Sigmoid colon (tissue), 3 donors: ENCODE measurements around the gene CRYBA1.

Experiments used
- CTCF ChIP-seq, 4 experiments: fragments of 450-650 bp in 3 of 4; fragments of 200-600 bp in 1 of 4; IDR thresholded peaks; one replicate each; pipeline ENCODE4 v1.5.1; 2016 to 2019; ENCODE audit warnings: antibody characterized with exemption in 4 of 4, mild to moderate bottlenecking in 3 of 4, moderate library complexity in 2 of 4
- POLR2A ChIP-seq, 2 donors: fragments of 450-650 bp; IDR thresholded peaks; one replicate each; pipeline ENCODE4 v1.6.1; 2016; ENCODE audit warnings: antibody characterized with exemption in 2 of 2, mild to moderate bottlenecking in 2 of 2, moderate library complexity in 2 of 2

- TF ChIP-seq CTCF (IDR thresholded peaks at IDR 0.05), result no peak
- no peak for TF ChIP-seq POLR2A (IDR thresholded peaks at IDR 0.05)
Observed at GRCh38 chr17:29295420-29295819, 48.8 kb downstream of the CRYBA1 start.
